HT1080 (cell line): ENCODE measurements around the gene MYL11. TPM values are rescaled to one million over a fixed set of nuclear protein-coding genes. Genes with fewer than 3 reads are reported as not detected.
"Not testable (repeated sequence)": the region's sequence is repeated elsewhere in the genome, so short reads cannot be mapped to it uniquely, and the experiment has no call there.

Experiments used
- DNase-seq: peaks from one replicate; pipeline ENCODE4 v3.0.0-alpha.2; 2015; ENCODE audit warnings: low read depth
- polyA plus RNA-seq, 2 experiments: library from polyadenylated mRNA; depleted of rRNA; stranded (reverse); fragments of >200 nt; gene quantifications; 2 replicates each; pipeline ENCODE4 v1.2.3, GENCODE V29; 2015
- total RNA-seq: library from RNA; depleted of rRNA; stranded (reverse); fragments of >200 nt; shearing (Covaris generic); gene quantifications from 2 replicates; pipeline ENCODE4 v1.2.3, GENCODE V29; 2014; rRNA removed

Gene MYL11
- not detected in 2 replicates for total RNA-seq
- not detected in 2 replicates for polyA plus RNA-seq (2015; cell fraction: cytosol; rRNA removed)
- polyA plus RNA-seq (2015; cell fraction: nucleus; rRNA removed) = not detected in 2 replicates

- DNase-seq = no peak
These were observed at the start of gene MYL11 for GRCh38 chr16:30374538-30374937. MYL11 (plus strand) TSS chr16:30374802; CDS start chr16:30374858, 56 bp downstream.

- peak; percentile 80 for DNase-seq
These were observed 40.1 kb upstream of the MYL11 start for GRCh38 chr16:30334473-30334989.

- peak; percentile 86 for DNase-seq
These were observed 39.5 kb upstream of the MYL11 start for GRCh38 chr16:30335028-30335597.

GRCh38 chr16:30335598-30336474, 38.8 kb upstream of the MYL11 start:
- no peak for DNase-seq

GRCh38 chr16:30337964-30338357, 36.6 kb upstream of the MYL11 start:
- DNase-seq = not testable (repeated sequence)

GRCh38 chr16:30338715-30339114, 35.9 kb upstream of the MYL11 start:
- not testable (repeated sequence) for DNase-seq

- no peak for DNase-seq
These were observed 34.0 kb upstream of the MYL11 start for GRCh38 chr16:30340621-30341020.

GRCh38 chr16:30341971-30342370, 32.6 kb upstream of the MYL11 start:
- not testable (repeated sequence) for DNase-seq

- no peak for DNase-seq
These were observed 31.7 kb upstream of the MYL11 start for GRCh38 chr16:30342751-30343490.

- not testable (repeated sequence) for DNase-seq
These were observed 31.1 kb upstream of the MYL11 start for GRCh38 chr16:30343491-30343820.

- no peak for DNase-seq
These were observed 28.3 kb upstream of the MYL11 start for GRCh38 chr16:30346286-30346685.

- no peak for DNase-seq
These were observed 26.5 kb upstream of the MYL11 start for GRCh38 chr16:30348113-30348512.

GRCh38 chr16:30348929-30349328, 25.7 kb upstream of the MYL11 start:
- no peak for DNase-seq

GRCh38 chr16:30349675-30350074, 24.9 kb upstream of the MYL11 start:
- DNase-seq = no peak

- no peak for DNase-seq
These were observed 24.3 kb upstream of the MYL11 start for GRCh38 chr16:30350134-30350871.

GRCh38 chr16:30351001-30351441, 23.6 kb upstream of the MYL11 start:
- DNase-seq = no peak

- DNase-seq = peak; percentile 84
These were observed 22.8 kb upstream of the MYL11 start for GRCh38 chr16:30351586-30352419.

GRCh38 chr16:30352488-30353401, 21.9 kb upstream of the MYL11 start:
- DNase-seq = no peak
